ENCODE data around the gene SLC9A7. TPM values are rescaled to one million over a fixed set of nuclear protein-coding genes. Genes with fewer than 3 reads are reported as not detected.

Gene SLC9A7
- total RNA-seq, 2 donors from 2014 or later = 1.4 to 2.2 TPM

DNA sequence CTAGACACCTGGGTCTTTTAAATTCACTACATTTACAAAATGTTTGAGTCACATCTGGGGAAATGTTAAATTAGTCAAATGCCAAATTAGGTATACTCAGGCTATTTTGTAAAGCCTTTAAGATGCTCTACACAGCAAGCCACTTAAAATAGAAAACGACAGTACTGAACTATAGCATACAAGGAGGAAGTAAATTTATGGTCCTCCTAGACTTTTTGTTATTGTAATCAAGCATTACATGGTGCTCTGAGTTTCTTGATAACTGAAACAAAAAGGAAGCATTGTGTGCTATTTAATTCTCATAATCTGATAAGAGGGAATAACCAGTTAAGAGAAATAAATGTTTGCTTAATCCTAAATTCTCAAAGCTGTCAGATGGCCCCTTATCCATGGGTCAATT, 46.2 kb downstream of the SLC9A7 start:
- H3K4me1 ChIP-seq = no peaks in the 10 kb centered on the region
- TF ChIP-seq, protein P1, sequence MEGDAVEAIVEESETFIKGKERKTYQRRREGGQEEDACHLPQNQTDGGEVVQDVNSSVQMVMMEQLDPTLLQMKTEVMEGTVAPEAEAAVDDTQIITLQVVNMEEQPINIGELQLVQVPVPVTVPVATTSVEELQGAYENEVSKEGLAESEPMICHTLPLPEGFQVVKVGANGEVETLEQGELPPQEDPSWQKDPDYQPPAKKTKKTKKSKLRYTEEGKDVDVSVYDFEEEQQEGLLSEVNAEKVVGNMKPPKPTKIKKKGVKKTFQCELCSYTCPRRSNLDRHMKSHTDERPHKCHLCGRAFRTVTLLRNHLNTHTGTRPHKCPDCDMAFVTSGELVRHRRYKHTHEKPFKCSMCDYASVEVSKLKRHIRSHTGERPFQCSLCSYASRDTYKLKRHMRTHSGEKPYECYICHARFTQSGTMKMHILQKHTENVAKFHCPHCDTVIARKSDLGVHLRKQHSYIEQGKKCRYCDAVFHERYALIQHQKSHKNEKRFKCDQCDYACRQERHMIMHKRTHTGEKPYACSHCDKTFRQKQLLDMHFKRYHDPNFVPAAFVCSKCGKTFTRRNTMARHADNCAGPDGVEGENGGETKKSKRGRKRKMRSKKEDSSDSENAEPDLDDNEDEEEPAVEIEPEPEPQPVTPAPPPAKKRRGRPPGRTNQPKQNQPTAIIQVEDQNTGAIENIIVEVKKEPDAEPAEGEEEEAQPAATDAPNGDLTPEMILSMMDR (IDR thresholded peaks at IDR 0.05) = no peak
- no peak overlapping the region for H3K4me3 ChIP-seq
- no peak overlapping the region for H3K9ac ChIP-seq (ENCODE audit: low read depth in 2 of 2, low read length in 2 of 2)
- H3K36me3 ChIP-seq = no peaks in the 10 kb centered on the region
- H3K9me3 ChIP-seq = no peaks in the 10 kb centered on the region
- intact Hi-C loops (cut with DNase I) = no loop called here
- no peaks in the 10 kb centered on the region for H3K27me3 ChIP-seq
- DNase-seq = no peak
- no peak overlapping the region for H3K27ac ChIP-seq

DNA sequence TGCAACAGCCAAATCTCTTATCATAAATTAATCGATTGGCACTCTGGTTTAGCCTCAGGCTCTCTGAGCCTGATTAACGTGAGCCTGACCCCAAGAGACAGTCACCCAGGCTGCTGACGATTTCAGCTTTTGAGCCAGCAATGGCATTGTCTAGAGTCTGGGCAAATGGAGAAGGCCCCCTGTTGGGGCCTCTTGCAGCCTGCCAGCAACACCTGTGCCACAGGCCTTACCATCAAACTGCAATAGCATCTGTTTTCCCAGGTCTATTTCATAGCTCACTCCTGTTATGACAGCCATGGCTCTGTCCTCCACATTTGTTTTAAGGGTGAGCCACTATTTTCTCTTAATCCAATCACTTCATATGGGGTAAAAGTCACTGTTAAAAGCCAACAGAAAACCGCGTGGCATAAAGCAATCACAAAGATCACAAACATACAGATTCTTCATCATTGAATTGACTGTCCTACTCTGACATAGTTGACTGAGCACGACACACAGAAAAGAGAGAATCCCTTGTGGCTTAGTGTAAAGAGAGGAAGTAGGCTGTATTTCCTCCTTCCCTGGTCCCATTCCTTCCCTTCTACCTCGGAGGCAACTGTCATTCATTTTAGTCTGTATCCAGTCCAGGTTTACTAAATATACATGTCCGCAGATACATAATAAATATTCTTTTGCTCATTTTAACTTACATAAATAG, 47.8 kb downstream of the SLC9A7 start:
- Histone ChIP-seq H3K27me3 (no peaks in the 10 kb centered on the region), H3K36me3 (no peaks in the 10 kb centered on the region), H3K9me3 (no peaks in the 10 kb centered on the region), H3K9ac (ENCODE audit: low read depth in 2 of 2, low read length in 2 of 2) (no peak overlapping the region), H3K4me3 (no peak overlapping the region), H3K27ac (no peak overlapping the region), H3K4me1 (no peaks in the 10 kb centered on the region)
- intact Hi-C loops (cut with DNase I) = no loop called here
- no peak for DNase-seq
- TF ChIP-seq, protein P1 (IDR thresholded peaks at IDR 0.05) = no peak

DNA sequence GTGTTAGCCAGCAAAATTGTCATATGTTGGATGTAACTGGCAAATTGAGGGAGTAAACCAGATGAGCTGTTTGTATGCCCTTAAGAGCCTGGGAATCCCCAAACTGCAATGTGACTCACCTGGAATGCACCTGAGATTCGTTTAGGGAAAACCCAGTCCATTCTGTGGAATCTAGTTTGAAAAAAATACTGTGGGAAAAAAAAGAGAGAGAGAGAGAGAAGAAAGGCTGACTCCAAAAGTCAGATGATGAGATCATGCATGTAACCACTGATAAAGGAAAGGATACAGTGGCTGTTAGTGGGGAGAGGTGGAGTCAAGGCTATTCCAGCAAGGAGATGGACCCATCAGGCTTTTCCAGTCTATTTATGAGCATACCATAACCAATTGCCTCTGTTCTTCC, 48.5 kb downstream of the SLC9A7 start:
- TF ChIP-seq, protein P1 (IDR thresholded peaks at IDR 0.05) = no peak
- no peaks in the 10 kb centered on the region for H3K4me1 ChIP-seq
- no peak overlapping the region for H3K4me3 ChIP-seq
- H3K36me3 ChIP-seq = no peaks in the 10 kb centered on the region
- intact Hi-C loops (cut with DNase I) = no loop called here
- no peaks in the 10 kb centered on the region for H3K27me3 ChIP-seq
- no peak for DNase-seq
- H3K9ac ChIP-seq (ENCODE audit: low read depth in 2 of 2, low read length in 2 of 2) = no peak overlapping the region
- no peaks in the 10 kb centered on the region for H3K9me3 ChIP-seq
- H3K27ac ChIP-seq = no peak overlapping the region

DNA sequence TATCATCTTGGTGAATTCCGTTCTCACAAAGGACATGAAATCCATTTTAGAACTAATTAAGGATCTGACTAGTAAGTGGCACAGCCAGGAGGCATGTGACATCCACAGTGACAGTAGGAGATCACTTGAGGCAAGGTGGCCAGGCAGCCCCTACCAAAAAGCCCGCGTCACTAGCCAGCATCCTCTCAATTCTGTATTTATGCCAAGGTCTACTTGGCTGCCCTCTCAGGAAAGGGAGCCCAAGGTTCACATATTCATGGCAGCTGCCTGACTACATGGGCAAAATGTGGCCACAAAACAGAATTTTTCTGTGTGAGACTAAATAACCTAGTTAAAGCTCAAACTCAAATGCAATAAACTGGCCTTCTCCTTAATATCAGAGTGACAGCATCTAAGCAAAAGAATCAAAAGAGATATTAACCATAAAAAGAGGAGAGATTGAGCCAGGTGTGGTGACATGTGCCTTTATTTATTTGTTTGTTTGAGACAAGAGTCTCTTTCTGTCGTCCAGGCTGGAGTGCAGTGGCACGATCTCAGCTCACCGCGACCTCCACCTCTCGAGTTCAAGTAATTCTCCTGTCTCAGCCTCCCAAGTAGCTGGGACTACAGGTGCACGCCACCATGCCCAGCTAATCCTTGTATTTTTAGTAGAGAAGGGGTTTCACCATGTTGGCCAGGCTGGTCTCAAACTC, 51.5 kb downstream of the SLC9A7 start:
- Histone ChIP-seq H3K4me3 (no peak overlapping the region), H3K27ac (no peak overlapping the region), H3K27me3 (no peaks in the 10 kb centered on the region), H3K9ac (ENCODE audit: low read depth in 2 of 2, low read length in 2 of 2) (no peak overlapping the region), H3K36me3 (no peaks in the 10 kb centered on the region), H3K9me3 (no peaks in the 10 kb centered on the region), H3K4me1 (no peaks in the 10 kb centered on the region)
- no peak for DNase-seq
- TF ChIP-seq, protein P1 (IDR thresholded peaks at IDR 0.05) = no peak
- intact Hi-C loops (cut with DNase I) = no loop called here

DNA sequence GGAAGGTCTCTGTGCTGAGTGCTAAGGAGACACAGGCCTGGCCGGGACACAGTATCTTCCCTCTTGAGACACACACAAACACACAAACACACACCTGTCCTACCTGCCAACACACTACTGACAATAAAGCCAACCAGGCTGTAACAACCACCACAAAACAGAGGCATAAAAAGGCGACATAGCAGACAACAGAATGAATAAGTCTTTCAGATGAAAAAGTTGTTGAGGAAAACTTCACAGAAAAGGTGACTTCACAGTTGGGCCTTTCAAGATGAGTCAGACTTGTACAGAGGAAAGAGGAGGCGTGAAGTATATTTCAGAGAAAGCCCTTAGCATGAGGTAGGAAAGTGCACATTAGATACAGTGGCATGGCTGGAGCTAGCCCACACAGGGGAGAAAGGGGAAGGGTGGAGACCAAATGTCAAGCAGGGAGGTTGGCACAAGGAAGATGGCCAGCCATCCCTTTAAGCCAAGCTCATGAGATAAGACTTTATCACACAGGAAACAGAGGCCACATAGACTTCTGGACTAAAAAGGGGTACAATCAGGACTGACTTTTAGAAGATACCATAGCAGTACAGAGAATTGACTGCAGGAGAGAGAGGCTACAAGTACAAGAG, 54.0 kb downstream of the SLC9A7 start:
- no peaks in the 10 kb centered on the region for H3K36me3 ChIP-seq
- intact Hi-C loops (cut with DNase I) = no loop called here
- no peak overlapping the region for H3K9ac ChIP-seq (ENCODE audit: low read depth in 2 of 2, low read length in 2 of 2)
- H3K4me3 ChIP-seq = no peak overlapping the region
- H3K27ac ChIP-seq = no peak overlapping the region
- no peaks in the 10 kb centered on the region for H3K4me1 ChIP-seq
- no peak for DNase-seq
- no peaks in the 10 kb centered on the region for H3K9me3 ChIP-seq
- TF ChIP-seq, protein P1 (IDR thresholded peaks at IDR 0.05) = no peak
- no peaks in the 10 kb centered on the region for H3K27me3 ChIP-seq
